ENCODE measurements around the gene SQSTM1.

SQSTM1 gene

GRCh38 chr5:179874136-179874535 lies 53.4 kb downstream of the SQSTM1 start:
- H3K4me3 ChIP-seq (ENCODE audit: low read length), result no peak overlapping the region

GRCh38 chr5:179874536-179875292 lies 54.0 kb downstream of the SQSTM1 start:
- H3K9me3 ChIP-seq (ENCODE audit: low read length), result no peaks in the 10 kb centered on the region
- H3K4me1 ChIP-seq (ENCODE audit: insufficient read depth, low read length), result no peaks in the 10 kb centered on the region
- H3K36me3 ChIP-seq (ENCODE audit: insufficient read depth, low read length), result peaks cover 81% of the 10 kb centered on the region
- H2AFZ ChIP-seq (ENCODE audit: low read depth, low read length), result no peak overlapping the region
- H3K4me3 ChIP-seq (ENCODE audit: low read length), result no peak overlapping the region
- H3K27me3 ChIP-seq (ENCODE audit: insufficient read depth, low read length), result no peaks in the 10 kb centered on the region

More at GRCh38 chr5:179874136-179874535, 53.4 kb downstream of the SQSTM1 start:
- H2AFZ ChIP-seq (ENCODE audit: low read depth, low read length), result no peak overlapping the region
- H3K9me3 ChIP-seq (ENCODE audit: low read length), result no peaks in the 10 kb centered on the region
- H3K36me3 ChIP-seq (ENCODE audit: insufficient read depth, low read length), result peaks cover 83% of the 10 kb centered on the region
- H3K27me3 ChIP-seq (ENCODE audit: insufficient read depth, low read length), result no peaks in the 10 kb centered on the region
- no peaks in the 10 kb centered on the region for H3K4me1 ChIP-seq (ENCODE audit: insufficient read depth, low read length)

- H3K4me3 ChIP-seq (ENCODE audit: low read length), result no peak overlapping the region
- H3K36me3 ChIP-seq (ENCODE audit: insufficient read depth, low read length), result peaks cover 74% of the 10 kb centered on the region
- no peak overlapping the region for H2AFZ ChIP-seq (ENCODE audit: low read depth, low read length)
- H3K27me3 ChIP-seq (ENCODE audit: insufficient read depth, low read length), result no peaks in the 10 kb centered on the region
- H3K9me3 ChIP-seq (ENCODE audit: low read length), result no peaks in the 10 kb centered on the region
- H3K4me1 ChIP-seq (ENCODE audit: insufficient read depth, low read length), result no peaks in the 10 kb centered on the region
Observed at GRCh38 chr5:179875741-179876609, 55.3 kb downstream of the SQSTM1 start.

GRCh38 chr5:179876610-179876952 lies 55.9 kb downstream of the SQSTM1 start:
- no peaks in the 10 kb centered on the region for H3K4me1 ChIP-seq (ENCODE audit: insufficient read depth, low read length)
- no peak overlapping the region for H3K4me3 ChIP-seq (ENCODE audit: low read length)
- H3K36me3 ChIP-seq (ENCODE audit: insufficient read depth, low read length), result peaks cover 69% of the 10 kb centered on the region
- H3K9me3 ChIP-seq (ENCODE audit: low read length), result no peaks in the 10 kb centered on the region
- no peaks in the 10 kb centered on the region for H3K27me3 ChIP-seq (ENCODE audit: insufficient read depth, low read length)
- no peak overlapping the region for H2AFZ ChIP-seq (ENCODE audit: low read depth, low read length)

GRCh38 chr5:179878222-179879002 lies 57.7 kb downstream of the SQSTM1 start:
- Histone ChIP-seq H3K4me1 (ENCODE audit: insufficient read depth, low read length) (no peaks in the 10 kb centered on the region), H3K27me3 (ENCODE audit: insufficient read depth, low read length) (no peaks in the 10 kb centered on the region), H3K4me3 (ENCODE audit: low read length) (no peak overlapping the region), H2AFZ (ENCODE audit: low read depth, low read length) (no peak overlapping the region), H3K9me3 (ENCODE audit: low read length) (peaks cover 7% of the 10 kb centered on the region), H3K36me3 (ENCODE audit: insufficient read depth, low read length) (peaks cover 66% of the 10 kb centered on the region)

- no peak overlapping the region for H2AFZ ChIP-seq (ENCODE audit: low read depth, low read length)
- H3K4me1 ChIP-seq (ENCODE audit: insufficient read depth, low read length), result no peaks in the 10 kb centered on the region
- peaks cover 11% of the 10 kb centered on the region for H3K9me3 ChIP-seq (ENCODE audit: low read length)
- H3K27me3 ChIP-seq (ENCODE audit: insufficient read depth, low read length), result no peaks in the 10 kb centered on the region
- no peak overlapping the region for H3K4me3 ChIP-seq (ENCODE audit: low read length)
- peaks cover 66% of the 10 kb centered on the region for H3K36me3 ChIP-seq (ENCODE audit: insufficient read depth, low read length)
Observed at GRCh38 chr5:179879003-179879689, 58.4 kb downstream of the SQSTM1 start.

- Histone ChIP-seq H3K36me3 (ENCODE audit: insufficient read depth, low read length) (peaks cover 66% of the 10 kb centered on the region), H2AFZ (ENCODE audit: low read depth, low read length) (no peak overlapping the region), H3K27me3 (ENCODE audit: insufficient read depth, low read length) (no peaks in the 10 kb centered on the region), H3K4me3 (ENCODE audit: low read length) (no peak overlapping the region), H3K4me1 (ENCODE audit: insufficient read depth, low read length) (no peaks in the 10 kb centered on the region), H3K9me3 (ENCODE audit: low read length) (peaks cover 15% of the 10 kb centered on the region)
Observed at GRCh38 chr5:179879690-179880010, 58.9 kb downstream of the SQSTM1 start.

- H3K27me3 ChIP-seq (ENCODE audit: insufficient read depth, low read length), result no peaks in the 10 kb centered on the region
- no peak overlapping the region for H2AFZ ChIP-seq (ENCODE audit: low read depth, low read length)
- peaks cover 64% of the 10 kb centered on the region for H3K36me3 ChIP-seq (ENCODE audit: insufficient read depth, low read length)
- H3K4me3 ChIP-seq (ENCODE audit: low read length), result no peak overlapping the region
- H3K9me3 ChIP-seq (ENCODE audit: low read length), result peaks cover 15% of the 10 kb centered on the region
- H3K4me1 ChIP-seq (ENCODE audit: insufficient read depth, low read length), result no peaks in the 10 kb centered on the region
Observed at GRCh38 chr5:179880066-179880650, 59.5 kb downstream of the SQSTM1 start.

GRCh38 chr5:179880848-179881590 lies 60.3 kb downstream of the SQSTM1 start:
- peaks cover 18% of the 10 kb centered on the region for H3K9me3 ChIP-seq (ENCODE audit: low read length)
- peaks cover 62% of the 10 kb centered on the region for H3K36me3 ChIP-seq (ENCODE audit: insufficient read depth, low read length)
- H3K4me3 ChIP-seq (ENCODE audit: low read length), result no peak overlapping the region
- no peak overlapping the region for H2AFZ ChIP-seq (ENCODE audit: low read depth, low read length)
- no peaks in the 10 kb centered on the region for H3K4me1 ChIP-seq (ENCODE audit: insufficient read depth, low read length)
- H3K27me3 ChIP-seq (ENCODE audit: insufficient read depth, low read length), result no peaks in the 10 kb centered on the region

GRCh38 chr5:179882338-179882737 lies 61.6 kb downstream of the SQSTM1 start:
- H3K27me3 ChIP-seq (ENCODE audit: insufficient read depth, low read length), result no peaks in the 10 kb centered on the region
- peaks cover 61% of the 10 kb centered on the region for H3K36me3 ChIP-seq (ENCODE audit: insufficient read depth, low read length)
- H3K9me3 ChIP-seq (ENCODE audit: low read length), result peaks cover 22% of the 10 kb centered on the region
- no peaks in the 10 kb centered on the region for H3K4me1 ChIP-seq (ENCODE audit: insufficient read depth, low read length)
- H3K4me3 ChIP-seq (ENCODE audit: low read length), result no peak overlapping the region
- no peak overlapping the region for H2AFZ ChIP-seq (ENCODE audit: low read depth, low read length)

- no peaks in the 10 kb centered on the region for H3K27me3 ChIP-seq (ENCODE audit: insufficient read depth, low read length)
Observed at GRCh38 chr5:179883163-179883562, 62.5 kb downstream of the SQSTM1 start.

More at GRCh38 chr5:179883163-179883562, 62.5 kb downstream of the SQSTM1 start:
- no peak overlapping the region for H2AFZ ChIP-seq (ENCODE audit: low read depth, low read length)
- no peaks in the 10 kb centered on the region for H3K4me1 ChIP-seq (ENCODE audit: insufficient read depth, low read length)
- H3K9me3 ChIP-seq (ENCODE audit: low read length), result peaks cover 22% of the 10 kb centered on the region
- H3K4me3 ChIP-seq (ENCODE audit: low read length), result no peak overlapping the region
- H3K36me3 ChIP-seq (ENCODE audit: insufficient read depth, low read length), result peaks cover 63% of the 10 kb centered on the region
